Nephron (organoid): ENCODE measurements around the gene MIP.
"Not testable (repeated sequence)": the region's sequence is repeated elsewhere in the genome, so short reads cannot be mapped to it uniquely, and the experiment has no call there.

Experiments
- H3K27ac Mint-ChIP-seq, 3 experiments: 2 replicates each; pipeline ENCODE4 v1.8.0; 2020; ENCODE audit warnings: mixed read lengths in 3 of 3, mild to moderate bottlenecking in 2 of 3, moderate library complexity in 1 of 3
- H3K27me3 Mint-ChIP-seq: 2 replicates; pipeline ENCODE4 v1.8.0; 2021; ENCODE audit warnings: low read depth, mild to moderate bottlenecking, moderate library complexity, mixed read lengths
- H3K36me3 Mint-ChIP-seq: 2 replicates; pipeline ENCODE4 v1.8.0; 2020; ENCODE audit warnings: low read depth, mixed read lengths
- H3K4me1 Mint-ChIP-seq: 2 replicates; pipeline ENCODE4 v1.8.0; 2020; ENCODE audit warnings: mixed read lengths
- H3K4me3 Mint-ChIP-seq, 3 experiments: 2 replicates each; pipeline ENCODE4 v1.8.0; 2020; ENCODE audit warnings: mild to moderate bottlenecking in 3 of 3, mixed read lengths in 3 of 3, moderate library complexity in 2 of 3
- H3K9me3 Mint-ChIP-seq: 2 replicates; pipeline ENCODE4 v1.8.0; 2020; ENCODE audit warnings: mixed read lengths
- CTCF ChIP-seq, 3 experiments: fragments of 200-600 bp; sonication (generic); IDR thresholded peaks; one replicate each; pipeline ENCODE4 v1.5.0; 2021; ENCODE audit warnings: antibody characterized with exemption in 3 of 3; ENCODE audit not compliant: unreplicated experiment in 3 of 3

The MIP gene

GRCh38 chr12:56450241-56450640 is 4.2 kb downstream of the MIP start:
- Mint-ChIP-seq H3K9me3 (peaks cover 4% of the 10 kb centered on the region), H3K27ac (peak overlapping the region; percentile 97 to 99 (median 99)), H3K4me3 (peak overlapping the region; percentile 90 to 94 (median 92)), H3K36me3 (peaks cover 16% of the 10 kb centered on the region), H3K4me1 (peaks cover 39% of the 10 kb centered on the region), H3K27me3 (no peaks in the 10 kb centered on the region)
- no peak for TF ChIP-seq CTCF (IDR thresholded peaks at IDR 0.05; ENCODE audit: unreplicated experiment in 3 of 3)

- Mint-ChIP-seq H3K4me1 (peaks cover 39% of the 10 kb centered on the region), H3K27me3 (no peaks in the 10 kb centered on the region), H3K9me3 (peaks cover 4% of the 10 kb centered on the region), H3K27ac (peak overlapping the region; percentile 97 to 99 (median 99)), H3K36me3 (peaks cover 20% of the 10 kb centered on the region), H3K4me3 (peak overlapping the region; percentile 90 to 94 (median 92))
- TF ChIP-seq CTCF (IDR thresholded peaks at IDR 0.05; ENCODE audit: unreplicated experiment in 3 of 3) = no peak
Observed at GRCh38 chr12:56449622-56449984, 4.9 kb downstream of the MIP start.

GRCh38 chr12:56448860-56449621 is 5.4 kb downstream of the MIP start, which contains the start of gene TIMELESS:
Gene TIMELESS, minus strand, starts transcription at chr12:56449426. Its CDS starts 15,256 bp downstream, at chr12:56434170.
- no peaks in the 10 kb centered on the region for H3K27me3 Mint-ChIP-seq
- TF ChIP-seq CTCF (IDR thresholded peaks at IDR 0.05; ENCODE audit: unreplicated experiment in 3 of 3) = no peak
- H3K36me3 Mint-ChIP-seq = peaks cover 25% of the 10 kb centered on the region
- peaks cover 8% of the 10 kb centered on the region for H3K9me3 Mint-ChIP-seq
- peaks cover 39% of the 10 kb centered on the region for H3K4me1 Mint-ChIP-seq
- peak within 1 kb of the TSS; percentile 90 to 94 (median 92) for H3K4me3 Mint-ChIP-seq
- peak within 1 kb of the TSS; percentile 97 to 99 (median 99) for H3K27ac Mint-ChIP-seq

- H3K36me3 Mint-ChIP-seq = peaks cover 42% of the 10 kb centered on the region
- H3K9me3 Mint-ChIP-seq = peaks cover 13% of the 10 kb centered on the region
- peak overlapping the region in 1 of 3 experiments; percentile 13 for H3K27ac Mint-ChIP-seq
- H3K4me3 Mint-ChIP-seq, H3K27me3 Mint-ChIP-seq, H3K4me1 Mint-ChIP-seq: not testable (repeated sequence)
Observed at GRCh38 chr12:56443208-56443607, 11.2 kb downstream of the MIP start.

- H3K27me3 Mint-ChIP-seq = no peaks in the 10 kb centered on the region
- H3K4me1 Mint-ChIP-seq = no peaks in the 10 kb centered on the region
Observed at GRCh38 chr12:56437430-56438176, 16.9 kb downstream of the MIP start.

More at GRCh38 chr12:56437430-56438176, 16.9 kb downstream of the MIP start:
- TF ChIP-seq CTCF (IDR thresholded peaks at IDR 0.05; ENCODE audit: unreplicated experiment in 3 of 3) = no peak
- H3K36me3 Mint-ChIP-seq = peaks cover 10% of the 10 kb centered on the region
- no peak overlapping the region for H3K4me3 Mint-ChIP-seq
- H3K27ac Mint-ChIP-seq = peak overlapping the region in 2 of 3 experiments; percentile 2 to 13
- H3K9me3 Mint-ChIP-seq = no peaks in the 10 kb centered on the region
